Gastroesophageal sphincter (tissue), 3 donors: Measurements from ENCODE around the gene VPREB3.

Experiments
- POLR2A ChIP-seq, 2 donors: fragments of 450-650 bp; IDR thresholded peaks; one replicate each; pipeline ENCODE4 v1.6.1; 2017; ENCODE audit warnings: antibody characterized with exemption in 2 of 2, mild to moderate bottlenecking in 2 of 2, moderate library complexity in 1 of 2
- TF ChIP-seq, protein P1 (sequence below), 4 experiments: fragments of 200-600 bp in 2 of 4; fragments of 450-650 bp in 2 of 4; sonication (generic) in 1 of 4; IDR thresholded peaks; one replicate each; pipeline ENCODE4 v1.5.1; 2017 to 2019; ENCODE audit warnings: antibody characterized with exemption in 4 of 4, mild to moderate bottlenecking in 2 of 4, moderate library complexity in 2 of 4

DNA sequence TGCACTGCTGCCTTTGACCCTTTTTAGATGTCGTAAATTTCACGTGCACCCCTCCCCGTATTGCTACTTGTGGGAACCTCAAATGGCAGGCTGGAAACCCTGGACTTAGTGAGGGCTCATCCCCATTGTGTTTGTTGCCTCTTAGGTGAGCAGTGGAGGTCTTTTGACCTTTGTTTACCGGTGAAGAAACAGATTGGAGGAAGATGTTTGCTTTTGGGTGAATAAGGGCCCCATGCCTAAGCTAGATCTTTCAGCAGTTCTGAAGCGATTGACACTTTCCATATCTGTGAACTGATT lies 33.3 kb upstream of the VPREB3 start:
- TF ChIP-seq, protein P1, sequence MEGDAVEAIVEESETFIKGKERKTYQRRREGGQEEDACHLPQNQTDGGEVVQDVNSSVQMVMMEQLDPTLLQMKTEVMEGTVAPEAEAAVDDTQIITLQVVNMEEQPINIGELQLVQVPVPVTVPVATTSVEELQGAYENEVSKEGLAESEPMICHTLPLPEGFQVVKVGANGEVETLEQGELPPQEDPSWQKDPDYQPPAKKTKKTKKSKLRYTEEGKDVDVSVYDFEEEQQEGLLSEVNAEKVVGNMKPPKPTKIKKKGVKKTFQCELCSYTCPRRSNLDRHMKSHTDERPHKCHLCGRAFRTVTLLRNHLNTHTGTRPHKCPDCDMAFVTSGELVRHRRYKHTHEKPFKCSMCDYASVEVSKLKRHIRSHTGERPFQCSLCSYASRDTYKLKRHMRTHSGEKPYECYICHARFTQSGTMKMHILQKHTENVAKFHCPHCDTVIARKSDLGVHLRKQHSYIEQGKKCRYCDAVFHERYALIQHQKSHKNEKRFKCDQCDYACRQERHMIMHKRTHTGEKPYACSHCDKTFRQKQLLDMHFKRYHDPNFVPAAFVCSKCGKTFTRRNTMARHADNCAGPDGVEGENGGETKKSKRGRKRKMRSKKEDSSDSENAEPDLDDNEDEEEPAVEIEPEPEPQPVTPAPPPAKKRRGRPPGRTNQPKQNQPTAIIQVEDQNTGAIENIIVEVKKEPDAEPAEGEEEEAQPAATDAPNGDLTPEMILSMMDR (IDR thresholded peaks at IDR 0.05) = no peak
- TF ChIP-seq POLR2A (IDR thresholded peaks at IDR 0.05) = no peak
